Endothelial cell (in vitro differentiated cells): ENCODE results near the gene PCDHGA11. TPM values are rescaled to one million over a fixed set of nuclear protein-coding genes. Genes with fewer than 3 reads are reported as not detected.
"Not testable (repeated sequence)": the region's sequence is repeated elsewhere in the genome, so short reads cannot be mapped to it uniquely, and the experiment has no call there.

ENCODE experiments used
- DNase-seq: peaks from one replicate; pipeline ENCODE4 v3.0.0; 2021; ENCODE audit warnings: low spot score
- H3K27ac Mint-ChIP-seq: one replicate; pipeline ENCODE4 v1.8.0; 2021; ENCODE audit warnings: mixed read lengths, inconsistent platforms; ENCODE audit not compliant: unreplicated experiment
- H3K27me3 Mint-ChIP-seq: one replicate; pipeline ENCODE4 v1.8.0; 2021; ENCODE audit warnings: mild to moderate bottlenecking, moderate library complexity, mixed read lengths, inconsistent platforms; ENCODE audit not compliant: unreplicated experiment
- H3K36me3 Mint-ChIP-seq: one replicate; pipeline ENCODE4 v1.8.0; 2021; ENCODE audit warnings: mild to moderate bottlenecking, low read depth, mixed read lengths, inconsistent platforms; ENCODE audit not compliant: unreplicated experiment
- H3K4me1 Mint-ChIP-seq: one replicate; pipeline ENCODE4 v1.8.0; 2021; ENCODE audit warnings: mild to moderate bottlenecking, mixed read lengths, inconsistent platforms; ENCODE audit not compliant: unreplicated experiment
- H3K4me3 Mint-ChIP-seq: one replicate; pipeline ENCODE4 v1.8.0; 2021; ENCODE audit warnings: mild to moderate bottlenecking, mixed read lengths, inconsistent platforms; ENCODE audit not compliant: unreplicated experiment
- H3K9me3 Mint-ChIP-seq: one replicate; pipeline ENCODE4 v1.8.0; 2021; ENCODE audit warnings: mixed read lengths, inconsistent platforms; ENCODE audit not compliant: unreplicated experiment
- CTCF ChIP-seq: fragments of 200-600 bp; sonication (generic); IDR thresholded peaks from one replicate; pipeline ENCODE4 v1.5.0; 2021; ENCODE audit warnings: antibody characterized with exemption; ENCODE audit not compliant: unreplicated experiment
- total RNA-seq: library from RNA; stranded (reverse); fragmentation: NEBNext Ultra II Directional; extraction: Animal tissue kit (Norgen Biotek cat#: 25700); gene quantifications from one replicate; pipeline ENCODE4 v1.2.1, GENCODE V29; 2021; ENCODE audit not compliant: unreplicated experiment

PCDHGA11 gene
- total RNA-seq, 1 donor from 2014 or later: 10.8 TPM

GRCh38 chr5:141431286-141431685 lies 10.4 kb downstream of the PCDHGA11 start:
- no peak for DNase-seq
- peak overlapping the region; percentile 84 for H3K4me3 Mint-ChIP-seq
- peaks cover 39% of the 10 kb centered on the region for H3K9me3 Mint-ChIP-seq
- peaks cover 10% of the 10 kb centered on the region for H3K27me3 Mint-ChIP-seq
- H3K27ac Mint-ChIP-seq: no peak overlapping the region
- no peak for TF ChIP-seq CTCF
- no peaks in the 10 kb centered on the region for H3K4me1 Mint-ChIP-seq
- H3K36me3 Mint-ChIP-seq: peaks cover 66% of the 10 kb centered on the region

GRCh38 chr5:141432308-141432707 lies 11.5 kb downstream of the PCDHGA11 start:
- peaks cover 56% of the 10 kb centered on the region for H3K36me3 Mint-ChIP-seq
- not testable (repeated sequence) for H3K4me1 Mint-ChIP-seq, H3K27me3 Mint-ChIP-seq, DNase-seq, H3K27ac Mint-ChIP-seq
- peaks cover 32% of the 10 kb centered on the region for H3K9me3 Mint-ChIP-seq
- H3K4me3 Mint-ChIP-seq: peak overlapping the region; percentile 84

GRCh38 chr5:141432726-141433125 lies 11.9 kb downstream of the PCDHGA11 start:
- not testable (repeated sequence) for H3K4me1 Mint-ChIP-seq, DNase-seq, H3K27me3 Mint-ChIP-seq, H3K27ac Mint-ChIP-seq
- H3K36me3 Mint-ChIP-seq: peaks cover 52% of the 10 kb centered on the region
- H3K4me3 Mint-ChIP-seq: peak overlapping the region; percentile 85
- H3K9me3 Mint-ChIP-seq: peaks cover 32% of the 10 kb centered on the region

- no peak overlapping the region for H3K27ac Mint-ChIP-seq
- peaks cover 43% of the 10 kb centered on the region for H3K36me3 Mint-ChIP-seq
- peaks cover 25% of the 10 kb centered on the region for H3K9me3 Mint-ChIP-seq
- no peak for TF ChIP-seq CTCF
- no peaks in the 10 kb centered on the region for H3K4me1 Mint-ChIP-seq
- DNase-seq: no peak
- peaks cover 5% of the 10 kb centered on the region for H3K27me3 Mint-ChIP-seq
- H3K4me3 Mint-ChIP-seq: peak overlapping the region; percentile 47
Observed at GRCh38 chr5:141434006-141434405, 13.2 kb downstream of the PCDHGA11 start.

- no peak for TF ChIP-seq CTCF
- Mint-ChIP-seq H3K9me3 (peaks cover 8% of the 10 kb centered on the region), H3K27me3 (peaks cover 2% of the 10 kb centered on the region)
Observed at GRCh38 chr5:141437221-141437620, 16.4 kb downstream of the PCDHGA11 start.

GRCh38 chr5:141439411-141440141 lies 18.7 kb downstream of the PCDHGA11 start:
- Mint-ChIP-seq H3K9me3 (peaks cover 3% of the 10 kb centered on the region), H3K27me3 (peaks cover 2% of the 10 kb centered on the region)

More at GRCh38 chr5:141437221-141437620, 16.4 kb downstream of the PCDHGA11 start:
- no peak overlapping the region for H3K27ac Mint-ChIP-seq
- no peaks in the 10 kb centered on the region for H3K4me1 Mint-ChIP-seq
- no peak for DNase-seq
- no peak overlapping the region for H3K4me3 Mint-ChIP-seq
- H3K36me3 Mint-ChIP-seq: peaks cover 34% of the 10 kb centered on the region

More at GRCh38 chr5:141439411-141440141, 18.7 kb downstream of the PCDHGA11 start:
- TF ChIP-seq CTCF: no peak
- no peak for DNase-seq
- no peak overlapping the region for H3K27ac Mint-ChIP-seq
- no peaks in the 10 kb centered on the region for H3K4me1 Mint-ChIP-seq
- H3K4me3 Mint-ChIP-seq: no peak overlapping the region
- peaks cover 20% of the 10 kb centered on the region for H3K36me3 Mint-ChIP-seq
